ENCODE results near the gene MYO5B.

DNA sequence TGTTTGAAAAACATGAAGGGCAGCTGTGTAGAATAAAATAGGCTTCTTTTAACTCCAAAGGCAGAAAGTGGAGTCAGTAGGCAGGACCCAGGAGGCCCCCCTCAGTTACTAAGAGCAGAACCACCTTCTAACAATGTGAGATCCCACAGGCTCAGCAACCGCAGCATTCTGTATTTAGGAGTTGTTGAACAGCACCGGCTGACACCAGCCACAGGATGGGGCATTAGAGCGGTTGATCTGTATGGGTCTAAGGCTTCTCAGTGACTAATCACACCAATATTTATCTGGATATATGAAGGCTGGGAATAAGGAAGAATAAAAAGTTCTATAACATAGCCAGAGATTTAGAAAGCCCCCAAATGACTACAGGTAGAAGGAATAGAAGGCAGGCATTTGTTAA lies 51.7 kb downstream of the MYO5B start:
- TF ChIP-seq, protein P1, sequence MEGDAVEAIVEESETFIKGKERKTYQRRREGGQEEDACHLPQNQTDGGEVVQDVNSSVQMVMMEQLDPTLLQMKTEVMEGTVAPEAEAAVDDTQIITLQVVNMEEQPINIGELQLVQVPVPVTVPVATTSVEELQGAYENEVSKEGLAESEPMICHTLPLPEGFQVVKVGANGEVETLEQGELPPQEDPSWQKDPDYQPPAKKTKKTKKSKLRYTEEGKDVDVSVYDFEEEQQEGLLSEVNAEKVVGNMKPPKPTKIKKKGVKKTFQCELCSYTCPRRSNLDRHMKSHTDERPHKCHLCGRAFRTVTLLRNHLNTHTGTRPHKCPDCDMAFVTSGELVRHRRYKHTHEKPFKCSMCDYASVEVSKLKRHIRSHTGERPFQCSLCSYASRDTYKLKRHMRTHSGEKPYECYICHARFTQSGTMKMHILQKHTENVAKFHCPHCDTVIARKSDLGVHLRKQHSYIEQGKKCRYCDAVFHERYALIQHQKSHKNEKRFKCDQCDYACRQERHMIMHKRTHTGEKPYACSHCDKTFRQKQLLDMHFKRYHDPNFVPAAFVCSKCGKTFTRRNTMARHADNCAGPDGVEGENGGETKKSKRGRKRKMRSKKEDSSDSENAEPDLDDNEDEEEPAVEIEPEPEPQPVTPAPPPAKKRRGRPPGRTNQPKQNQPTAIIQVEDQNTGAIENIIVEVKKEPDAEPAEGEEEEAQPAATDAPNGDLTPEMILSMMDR (IDR thresholded peaks at IDR 0.05), result no peak
- TF ChIP-seq POLR2AphosphoS5 (IDR thresholded peaks at IDR 0.05) (no peak), POLR2A (IDR thresholded peaks at IDR 0.05; ENCODE audit: low read depth) (no peak), EP300 (IDR thresholded peaks at IDR 0.05) (no peak)

Data from esophagus muscularis mucosa (tissue), 4 donors.